Measurements from ENCODE around the gene CCDC186.

The CCDC186 gene

GRCh38 chr10:114173921-114174694 lies at the start of gene CCDC186:
TSS of gene CCDC186 (minus strand) at chr10:114174203. CDS start at chr10:114163268, 10,935 bp downstream.
- peak; percentile 92 for DNase-seq

DNA sequence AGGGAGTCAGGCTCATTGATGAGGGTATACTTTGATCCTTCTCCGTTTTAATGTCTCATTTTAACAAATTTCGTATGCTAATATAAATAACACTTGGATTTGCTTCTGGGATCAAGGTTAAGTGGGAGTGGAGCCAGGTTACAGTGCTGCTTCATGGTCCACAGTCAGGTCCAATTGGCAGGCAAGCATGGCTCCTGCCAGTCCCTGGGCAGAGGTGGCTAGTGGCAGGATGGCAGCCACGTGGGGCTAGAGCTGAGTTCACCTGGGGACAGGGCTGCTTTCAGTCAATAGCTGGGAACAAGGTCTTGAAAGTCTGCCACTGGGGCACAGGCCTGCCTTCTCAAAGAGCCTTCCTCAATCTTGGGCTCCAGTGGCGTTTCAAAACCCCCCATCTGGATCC lies 49.1 kb upstream of the CCDC186 start:
- DNase-seq = no peak

GRCh38 chr10:114221235-114221634 lies 47.2 kb upstream of the CCDC186 start:
- DNase-seq = no peak

DNA sequence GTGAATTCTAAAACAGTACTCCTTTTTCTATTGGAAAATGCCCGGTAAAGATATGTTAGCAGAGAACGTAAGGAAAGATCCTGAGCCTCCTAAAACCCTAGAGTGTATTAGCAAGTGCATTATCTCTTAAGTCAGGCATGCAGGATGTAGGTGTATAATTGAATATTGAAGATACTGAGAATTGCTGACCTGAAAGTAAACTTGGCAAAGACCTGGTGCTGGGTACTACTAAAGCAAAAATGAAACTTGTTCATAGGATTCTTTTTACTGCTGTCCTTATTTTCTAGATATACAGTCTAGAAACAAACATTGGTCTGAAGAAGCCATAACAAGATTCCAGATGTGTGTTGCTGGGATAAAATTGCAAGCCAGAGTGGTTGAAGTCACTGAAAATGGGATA lies 46.3 kb upstream of the CCDC186 start:
- DNase-seq = no peak

- DNase-seq = no peak
These were observed 41.0 kb upstream of the CCDC186 start for GRCh38 chr10:114215033-114215432.

GRCh38 chr10:114212153-114212552 lies 38.1 kb upstream of the CCDC186 start:
- DNase-seq = no peak

DNA sequence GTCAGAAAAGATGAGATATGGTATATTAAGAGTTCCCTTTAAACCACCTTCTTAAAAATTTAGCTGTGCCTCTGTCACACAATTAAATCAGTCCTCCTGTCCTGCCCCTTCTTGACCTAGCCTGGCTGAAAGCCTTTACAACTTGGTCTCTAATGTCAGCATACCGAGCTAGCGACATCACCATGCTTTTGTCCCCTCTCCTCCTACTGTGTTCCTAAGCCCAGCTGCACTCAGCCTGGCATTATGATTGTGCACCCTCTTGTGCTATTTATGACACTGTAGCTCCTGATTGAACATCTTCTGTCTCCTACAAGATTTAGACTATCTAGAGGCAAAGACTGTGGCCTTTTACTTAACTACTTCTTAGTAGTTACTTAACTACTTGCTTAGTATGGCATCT lies 34.3 kb upstream of the CCDC186 start:
- DNase-seq = no peak

DNA sequence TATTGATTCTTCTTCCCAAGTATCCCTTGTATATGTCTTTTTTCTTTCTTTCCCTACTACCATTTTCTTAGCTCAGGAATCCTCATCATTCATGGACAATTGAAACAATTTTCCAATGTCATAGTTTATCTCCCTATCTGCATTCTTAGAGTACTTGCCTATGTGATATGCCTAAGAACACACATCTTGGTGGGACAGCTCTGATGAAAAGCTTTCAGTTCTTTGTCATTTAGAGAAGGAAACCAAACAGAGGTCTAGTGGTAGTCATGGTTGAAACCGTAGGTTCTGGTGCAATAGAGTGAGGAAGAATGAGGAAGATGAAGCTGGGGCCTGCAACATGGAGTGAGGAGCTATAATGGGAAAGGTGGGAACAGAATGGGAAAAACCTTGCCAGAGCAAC lies 33.3 kb upstream of the CCDC186 start:
- DNase-seq = no peak

- DNase-seq = no peak
These were observed 32.9 kb upstream of the CCDC186 start for GRCh38 chr10:114206902-114207301.

- DNase-seq = no peak
These were observed 28.8 kb upstream of the CCDC186 start for GRCh38 chr10:114202812-114203211.

DNA sequence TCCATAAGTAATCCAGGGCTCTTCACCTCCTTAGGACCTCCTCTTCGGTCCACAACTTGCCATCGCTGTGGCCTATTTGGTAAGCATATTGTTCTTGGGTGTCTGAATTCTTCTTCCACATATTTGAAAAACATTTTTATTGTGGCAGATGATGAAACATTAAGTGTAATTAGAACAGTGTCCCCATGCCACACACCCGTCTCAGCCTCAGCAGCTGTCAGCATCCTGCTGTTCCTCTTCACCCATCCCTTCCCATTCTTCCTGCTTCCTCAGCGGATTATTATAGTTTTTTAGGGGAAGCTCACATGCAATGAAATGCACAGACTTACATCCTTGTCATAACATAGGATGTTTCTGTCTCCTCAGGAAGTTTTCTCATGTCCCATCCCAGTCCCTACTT lies 25.2 kb upstream of the CCDC186 start:
- no peak for DNase-seq

GRCh38 chr10:114195079-114195478 lies 21.1 kb upstream of the CCDC186 start:
- DNase-seq = no peak

DNA sequence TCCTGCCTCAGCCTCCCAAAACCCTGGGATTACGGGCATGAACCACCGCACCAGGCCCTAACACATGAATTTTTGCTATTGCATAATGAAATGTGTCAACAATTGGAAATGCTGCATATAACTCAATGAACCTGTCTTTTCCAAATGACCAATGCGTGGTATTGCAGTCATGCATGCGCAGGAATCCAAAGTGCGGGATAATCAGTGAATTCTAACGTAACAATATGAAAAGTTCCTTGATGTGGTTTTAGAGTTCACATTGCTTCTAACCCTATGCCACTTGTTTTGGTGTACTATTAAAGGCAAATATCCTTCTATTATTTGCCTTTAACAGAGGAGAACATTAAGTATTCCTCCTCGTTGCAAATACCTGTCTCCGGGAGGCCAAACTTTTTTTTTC lies 15.7 kb upstream of the CCDC186 start:
- DNase-seq = no peak

GRCh38 chr10:114188900-114189299 lies 14.9 kb upstream of the CCDC186 start:
- no peak for DNase-seq

GRCh38 chr10:114188001-114188400 lies 14.0 kb upstream of the CCDC186 start:
- no peak for DNase-seq

GRCh38 chr10:114184276-114184675 lies 10.3 kb upstream of the CCDC186 start:
- no peak for DNase-seq

DNA sequence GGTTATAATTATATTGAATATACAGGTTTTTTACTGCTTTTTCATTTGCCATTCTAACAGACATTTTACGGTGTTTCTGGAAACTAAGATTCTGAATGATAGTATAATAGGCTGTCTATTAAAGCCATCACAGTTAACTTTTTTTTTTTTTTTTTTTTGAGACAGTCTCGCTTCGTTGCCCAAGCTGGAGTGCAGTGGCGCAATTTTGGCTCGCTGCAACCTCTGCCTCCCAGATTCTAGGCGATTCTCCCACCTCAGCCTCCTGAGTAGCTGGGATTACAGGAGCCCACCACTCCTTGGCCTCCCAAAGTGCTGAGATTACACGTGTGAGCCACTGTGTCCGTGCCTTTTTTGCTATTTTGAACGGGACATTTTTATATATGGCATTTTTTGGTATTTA lies 9.6 kb upstream of the CCDC186 start:
- no peak for DNase-seq

- no peak for DNase-seq
These were observed 8.0 kb upstream of the CCDC186 start for GRCh38 chr10:114181971-114182370.

- DNase-seq = no peak
These were observed 6.9 kb upstream of the CCDC186 start for GRCh38 chr10:114180937-114181336.

- DNase-seq = no peak
These were observed 5.7 kb upstream of the CCDC186 start for GRCh38 chr10:114179747-114180146.

DNA sequence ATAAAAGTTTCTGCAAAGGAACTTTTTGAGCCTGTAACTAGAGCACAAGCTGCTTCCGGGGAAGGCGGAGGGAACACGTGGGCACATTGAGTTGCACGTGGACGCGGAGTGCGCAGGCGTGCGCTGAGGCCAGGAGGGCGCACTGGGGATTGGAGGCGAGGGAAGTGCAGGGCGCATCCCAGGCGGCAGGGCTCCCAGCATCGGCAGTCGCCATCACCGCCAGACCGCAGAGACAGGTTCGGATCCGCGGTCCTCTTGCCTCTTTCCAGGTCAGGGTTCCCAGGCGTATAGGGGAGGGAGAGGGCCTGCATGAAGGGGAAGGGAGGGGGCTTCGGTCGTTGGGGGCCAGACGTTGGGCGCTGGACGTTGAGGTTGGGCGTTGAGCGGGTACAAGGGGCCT lies 5.1 kb upstream of the CCDC186 start, which contains the start of gene TDRD1:
TSS of gene TDRD1 (plus strand) at position 206 of the 400 bp plus-strand sequence. CDS start 8,479 bp downstream, outside the sequence.
- no peak for DNase-seq

- DNase-seq = no peak
These were observed 2.5 kb upstream of the CCDC186 start for GRCh38 chr10:114176511-114176910.

DNA sequence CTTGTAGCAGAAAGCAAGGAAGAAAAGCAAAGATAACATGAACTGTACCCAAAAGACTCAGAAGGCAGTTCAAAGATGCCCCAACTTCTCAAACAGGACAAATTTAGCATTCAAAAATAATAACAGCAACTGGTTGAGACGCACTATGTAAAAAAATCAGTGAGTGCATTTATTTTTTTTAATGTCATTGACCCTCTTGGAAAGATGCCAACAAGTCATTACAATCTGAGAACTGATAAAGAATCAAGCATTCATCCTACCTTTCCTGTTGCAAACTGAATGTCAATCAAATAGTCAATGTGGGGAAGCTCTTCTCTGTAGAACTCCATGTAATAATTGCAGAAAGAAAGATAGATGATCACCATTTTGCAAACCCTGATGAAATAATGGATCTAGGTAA lies 1.7 kb upstream of the CCDC186 start:
- no peak for DNase-seq

DNA sequence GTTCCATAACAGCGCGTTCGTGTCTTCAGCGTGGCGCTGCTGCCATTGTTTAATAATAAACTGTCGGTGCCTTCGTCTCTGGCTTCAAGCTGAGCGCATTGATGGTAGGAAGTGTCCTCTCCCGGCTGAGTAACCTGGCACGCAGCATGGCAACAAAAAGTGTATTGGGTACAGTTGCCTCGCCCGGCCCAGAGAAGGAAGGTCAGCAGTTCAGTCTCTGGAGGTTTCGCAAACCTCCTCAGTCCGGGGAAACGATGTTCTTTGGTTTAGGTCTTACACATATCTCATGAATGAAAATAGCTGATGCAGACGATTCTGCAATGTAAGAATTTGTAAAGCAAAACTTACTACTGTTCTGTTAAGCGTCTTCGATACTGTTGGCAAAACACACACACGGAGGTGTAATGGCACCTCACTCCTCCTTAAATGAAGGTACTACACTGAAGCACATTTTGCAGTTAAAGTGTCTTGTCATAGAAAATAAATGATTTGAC lies 739 bp upstream of the CCDC186 start:
- DNase-seq = peak; percentile 85

DNA sequence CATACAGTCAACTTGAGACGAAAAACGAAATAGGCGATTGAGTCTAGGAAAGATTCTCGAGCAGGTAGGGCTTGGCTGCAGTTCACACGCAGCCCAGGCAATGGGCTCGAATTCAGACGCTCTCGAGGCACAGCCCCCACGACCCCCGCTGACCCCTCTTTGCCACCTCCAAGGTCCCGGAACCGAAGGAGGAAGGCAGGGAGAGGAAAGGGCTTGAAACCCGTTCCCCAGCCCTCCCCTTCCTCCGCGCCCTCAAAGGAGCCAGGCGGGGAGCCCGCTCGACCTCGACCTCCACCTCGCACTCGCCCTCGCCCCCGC lies 441 bp downstream of the CCDC186 start:
- no peak for DNase-seq
